SK-N-SH (cell line): ENCODE measurements around the gene BRME1.

ENCODE experiments used
- EZH2phosphoT487 ChIP-seq: fragments of 200-600 bp; sonication (generic); IDR thresholded peaks from 2 replicates; pipeline ENCODE4 v1.6.1; 2017; ENCODE audit warnings: low read depth, mixed run types, mild to moderate bottlenecking, antibody characterized with exemption, moderate library complexity, borderline replicate concordance
- JUND ChIP-seq: IDR thresholded peaks from 2 replicates; pipeline ENCODE4 v1.4.0; 2012
- NRF1 ChIP-seq: IDR thresholded peaks from 2 replicates; pipeline ENCODE4 v1.6.1; 2012; ENCODE audit warnings: low read depth, mild to moderate bottlenecking, low read length
- POLR2AphosphoS5 ChIP-seq: IDR thresholded peaks from 2 replicates; pipeline ENCODE4 v1.6.1; 2012; ENCODE audit warnings: low read depth, low read length
- REST ChIP-seq: IDR thresholded peaks from 2 replicates; pipeline ENCODE4 v1.6.1; 2012; ENCODE audit warnings: mild to moderate bottlenecking, low read depth, low read length, moderate library complexity
- TAF1 ChIP-seq: IDR thresholded peaks from 2 replicates; pipeline ENCODE4 v1.6.1; 2012; ENCODE audit warnings: low read depth, mild to moderate bottlenecking, low read length, moderate library complexity, borderline replicate concordance
- TCF12 ChIP-seq: IDR thresholded peaks from 2 replicates; pipeline ENCODE4 v1.4.0; 2012
- TEAD4 ChIP-seq: IDR thresholded peaks from 2 replicates; pipeline ENCODE4 v1.4.0; 2012; ENCODE audit warnings: mild to moderate bottlenecking, borderline replicate concordance; ENCODE audit not compliant: insufficient read depth
- USF2 ChIP-seq: fragments of 150-350 bp; IDR thresholded peaks from 2 replicates; pipeline ENCODE4 v1.6.1; 2017; ENCODE audit warnings: antibody characterized with exemption, low read length, low read depth, borderline replicate concordance
- TF ChIP-seq, protein P1 (sequence below): fragments of 200-600 bp; sonication (generic); IDR thresholded peaks from 2 replicates; pipeline ENCODE4 v1.6.1; 2017; ENCODE audit warnings: antibody characterized with exemption, mild to moderate bottlenecking, moderate library complexity

- TF ChIP-seq TAF1 (no peak), TEAD4 (no peak), TCF12 (no peak), USF2 (no peak), JUND (no peak), EZH2phosphoT487 (no peak), REST (no peak), NRF1 (no peak), POLR2AphosphoS5 (no peak)
- TF ChIP-seq, protein P1, sequence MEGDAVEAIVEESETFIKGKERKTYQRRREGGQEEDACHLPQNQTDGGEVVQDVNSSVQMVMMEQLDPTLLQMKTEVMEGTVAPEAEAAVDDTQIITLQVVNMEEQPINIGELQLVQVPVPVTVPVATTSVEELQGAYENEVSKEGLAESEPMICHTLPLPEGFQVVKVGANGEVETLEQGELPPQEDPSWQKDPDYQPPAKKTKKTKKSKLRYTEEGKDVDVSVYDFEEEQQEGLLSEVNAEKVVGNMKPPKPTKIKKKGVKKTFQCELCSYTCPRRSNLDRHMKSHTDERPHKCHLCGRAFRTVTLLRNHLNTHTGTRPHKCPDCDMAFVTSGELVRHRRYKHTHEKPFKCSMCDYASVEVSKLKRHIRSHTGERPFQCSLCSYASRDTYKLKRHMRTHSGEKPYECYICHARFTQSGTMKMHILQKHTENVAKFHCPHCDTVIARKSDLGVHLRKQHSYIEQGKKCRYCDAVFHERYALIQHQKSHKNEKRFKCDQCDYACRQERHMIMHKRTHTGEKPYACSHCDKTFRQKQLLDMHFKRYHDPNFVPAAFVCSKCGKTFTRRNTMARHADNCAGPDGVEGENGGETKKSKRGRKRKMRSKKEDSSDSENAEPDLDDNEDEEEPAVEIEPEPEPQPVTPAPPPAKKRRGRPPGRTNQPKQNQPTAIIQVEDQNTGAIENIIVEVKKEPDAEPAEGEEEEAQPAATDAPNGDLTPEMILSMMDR: no peak
Measured at GRCh38 chr19:13917888-13918406, 12.0 kb upstream of the BRME1 start.
